Measurements from ENCODE around the gene TTI1.

DNA sequence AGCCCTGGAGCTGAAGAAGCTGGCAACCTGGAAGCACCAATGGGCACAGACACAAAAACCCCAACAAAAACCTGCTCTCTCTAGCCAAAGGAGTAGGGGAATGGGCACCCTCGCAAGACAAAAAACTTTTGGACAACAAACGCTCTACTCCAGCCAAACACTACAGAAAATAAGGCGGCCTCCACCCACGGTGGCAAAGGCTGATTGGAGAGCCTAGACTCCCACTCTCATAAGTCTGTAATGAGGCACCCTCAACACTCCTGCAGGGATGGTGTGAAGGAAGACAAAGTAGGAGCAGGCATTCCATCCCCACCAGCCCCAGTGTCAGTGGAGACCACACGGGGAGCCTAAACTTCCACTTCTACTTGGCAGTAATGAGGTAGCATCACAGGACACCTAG lies 8.8 kb downstream of the TTI1 start:
- TF ChIP-seq, protein P1, sequence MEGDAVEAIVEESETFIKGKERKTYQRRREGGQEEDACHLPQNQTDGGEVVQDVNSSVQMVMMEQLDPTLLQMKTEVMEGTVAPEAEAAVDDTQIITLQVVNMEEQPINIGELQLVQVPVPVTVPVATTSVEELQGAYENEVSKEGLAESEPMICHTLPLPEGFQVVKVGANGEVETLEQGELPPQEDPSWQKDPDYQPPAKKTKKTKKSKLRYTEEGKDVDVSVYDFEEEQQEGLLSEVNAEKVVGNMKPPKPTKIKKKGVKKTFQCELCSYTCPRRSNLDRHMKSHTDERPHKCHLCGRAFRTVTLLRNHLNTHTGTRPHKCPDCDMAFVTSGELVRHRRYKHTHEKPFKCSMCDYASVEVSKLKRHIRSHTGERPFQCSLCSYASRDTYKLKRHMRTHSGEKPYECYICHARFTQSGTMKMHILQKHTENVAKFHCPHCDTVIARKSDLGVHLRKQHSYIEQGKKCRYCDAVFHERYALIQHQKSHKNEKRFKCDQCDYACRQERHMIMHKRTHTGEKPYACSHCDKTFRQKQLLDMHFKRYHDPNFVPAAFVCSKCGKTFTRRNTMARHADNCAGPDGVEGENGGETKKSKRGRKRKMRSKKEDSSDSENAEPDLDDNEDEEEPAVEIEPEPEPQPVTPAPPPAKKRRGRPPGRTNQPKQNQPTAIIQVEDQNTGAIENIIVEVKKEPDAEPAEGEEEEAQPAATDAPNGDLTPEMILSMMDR (IDR thresholded peaks at IDR 0.05; ENCODE audit: insufficient read depth, low read depth, low read length) = no peak
- no peak for TF ChIP-seq EZH2 (IDR thresholded peaks at IDR 0.05; ENCODE audit: insufficient read depth, low read length)
